Tibial artery (tissue), 4 donors: ENCODE data around the gene DCDC2.
A peak's percentile ranks its signal among the peaks of the same experiment; 100 is the strongest.

Experiments
- DNase-seq, 2 donors: peaks; one replicate each; pipeline ENCODE4 v3.0.0-alpha.2; 2019
- H3K27ac ChIP-seq, 2 donors: fragments of 200-600 bp; sonication (generic) in 1 of 2; 1 replicate in 1 of 2; 2 replicates in 1 of 2; pipeline ENCODE4 v1.5.1; 2018 to 2019; ENCODE audit warnings: mild to moderate bottlenecking in 1 of 2
- H3K27me3 ChIP-seq, 2 donors: fragments of 200-600 bp; sonication (generic) in 1 of 2; one replicate each; pipeline versions ENCODE4 v1.5.1 to v1.6.0; 2016 to 2019
- H3K36me3 ChIP-seq, 3 donors: fragments of 200-600 bp; sonication (generic) in 2 of 3; one replicate each; pipeline ENCODE4 v1.5.1; 2016 to 2019; ENCODE audit warnings: mild to moderate bottlenecking in 2 of 3
- H3K4me1 ChIP-seq, 4 donors: fragments of 200-600 bp; sonication (generic) in 2 of 4; 1 replicate in 3 of 4; 2 replicates in 1 of 4; pipeline ENCODE4 v1.5.1; 2016 to 2019
- H3K4me3 ChIP-seq, 2 donors: fragments of 200-600 bp; sonication (generic) in 1 of 2; 1 replicate in 1 of 2; 2 replicates in 1 of 2; pipeline ENCODE4 v1.5.1; 2018 to 2019; ENCODE audit warnings: mild to moderate bottlenecking in 2 of 2
- H3K9me3 ChIP-seq, 3 donors: fragments of 200-600 bp; sonication (generic) in 1 of 3; one replicate each; pipeline ENCODE4 v1.5.1; 2016 to 2019
- CTCF ChIP-seq, 2 experiments: fragments of 200-600 bp in 1 of 2; fragments of 450-650 bp in 1 of 2; IDR thresholded peaks; one replicate each; pipeline ENCODE4 v1.5.1; 2017 to 2019; ENCODE audit warnings: antibody characterized with exemption in 2 of 2, mild to moderate bottlenecking in 1 of 2, moderate library complexity in 1 of 2
- intact Hi-C: fragments of 100-400 bp; cut with DNase I; formaldehyde crosslinking; loops from one replicate; pipeline ENCODE4 v1.15.0; 2023; ENCODE audit warnings: low total_unique reads

The DCDC2 gene

GRCh38 chr6:24287239-24287638, 70.6 kb downstream of the DCDC2 start:
- Histone ChIP-seq H3K27me3 (no peaks in the 10 kb centered on the region), H3K9me3 (no peaks in the 10 kb centered on the region), H3K4me3 (no peak overlapping the region), H3K27ac (no peak overlapping the region), H3K4me1 (peaks cover 0 to 8% (median 4%) of the 10 kb centered on the region in 4 donors), H3K36me3 (no peaks in the 10 kb centered on the region)
- intact Hi-C loops, result no loop called here
- DNase-seq, result no peak
- no peak for TF ChIP-seq CTCF (IDR thresholded peaks at IDR 0.05)

- no peak for DNase-seq
- Histone ChIP-seq H3K36me3 (no peaks in the 10 kb centered on the region), H3K9me3 (no peaks in the 10 kb centered on the region), H3K27me3 (no peaks in the 10 kb centered on the region), H3K27ac (no peak overlapping the region), H3K4me3 (no peak overlapping the region), H3K4me1 (peaks cover 0 to 8% (median 4%) of the 10 kb centered on the region in 4 donors)
- no peak for TF ChIP-seq CTCF (IDR thresholded peaks at IDR 0.05)
- intact Hi-C loops, result no loop called here
Measured at GRCh38 chr6:24284006-24284405, 73.9 kb downstream of the DCDC2 start.

GRCh38 chr6:24283043-24283985, 74.5 kb downstream of the DCDC2 start:
- Histone ChIP-seq H3K36me3 (no peaks in the 10 kb centered on the region), H3K27ac (no peak overlapping the region), H3K27me3 (no peaks in the 10 kb centered on the region), H3K4me3 (peak overlapping the region in 1 of 2 donors; percentile 9), H3K9me3 (no peaks in the 10 kb centered on the region), H3K4me1 (peaks cover 0 to 8% (median 4%) of the 10 kb centered on the region in 4 donors)
- intact Hi-C loops, result no loop called here
- TF ChIP-seq CTCF (IDR thresholded peaks at IDR 0.05), result peak; percentile 28
- DNase-seq, result peak; percentile 77 to 80

GRCh38 chr6:24274441-24275083, 83.3 kb downstream of the DCDC2 start:
- DNase-seq, result no peak
- intact Hi-C loops, result no loop called here

More at GRCh38 chr6:24274441-24275083, 83.3 kb downstream of the DCDC2 start:
- TF ChIP-seq CTCF (IDR thresholded peaks at IDR 0.05), result peak in 1 of 2 experiments; percentile 18
- H3K27me3 ChIP-seq, result no peaks in the 10 kb centered on the region
- no peaks in the 10 kb centered on the region for H3K9me3 ChIP-seq
- H3K4me1 ChIP-seq, result no peaks in the 10 kb centered on the region
- H3K36me3 ChIP-seq, result no peaks in the 10 kb centered on the region
- H3K4me3 ChIP-seq, result no peak overlapping the region
- no peak overlapping the region for H3K27ac ChIP-seq
